GM13977 (cell line): Measurements from ENCODE around the gene GATAD1.

ENCODE experiments used
- DNase-seq: peaks from one replicate; pipeline ENCODE4 v3.0.0; 2012; ENCODE audit warnings: low spot score
- CTCF ChIP-seq: IDR thresholded peaks from 2 replicates; pipeline ENCODE4 v1.5.1; 2012; ENCODE audit warnings: mild to moderate bottlenecking, control low read depth; ENCODE audit not compliant: insufficient read depth; ENCODE audit errors: extremely low read depth, missing control alignments
- in situ Hi-C: fragments of 300-500 bp; cut with MboI; formaldehyde crosslinking; loops from one replicate; pipeline ENCODE4 v1.12.0; 2022; ENCODE audit warnings: low sequenced_read_pairs, low pct_unique_long_range_greater_than_20kb, mixed read lengths, inconsistent platforms; ENCODE audit not compliant: unreplicated experiment

GATAD1 gene

GRCh38 chr7:92447345-92448204 is at the start of gene GATAD1:
GATAD1 (plus strand) TSS chr7:92447482; CDS start chr7:92447730, 248 bp downstream.
- in situ Hi-C loops: loop anchor here (25.0 kb wide), 1 partner anchor 610 kb away; no protein-coding TSS in a partner anchor
- TF ChIP-seq CTCF: peak; percentile 96
- peak; percentile 91 for DNase-seq

GRCh38 chr7:92397542-92397941 is 49.7 kb upstream of the GATAD1 start:
- no peak for TF ChIP-seq CTCF
- in situ Hi-C loops: no loop called here
- no peak for DNase-seq

- no peak for DNase-seq
- in situ Hi-C loops: no loop called here
- no peak for TF ChIP-seq CTCF
Measured at GRCh38 chr7:92400013-92400412, 47.3 kb upstream of the GATAD1 start.

- in situ Hi-C loops: no loop called here
- DNase-seq: no peak
- TF ChIP-seq CTCF: no peak
Measured at GRCh38 chr7:92402920-92403759, 44.1 kb upstream of the GATAD1 start.

- in situ Hi-C loops: no loop called here
- DNase-seq: no peak
- TF ChIP-seq CTCF: no peak
Measured at GRCh38 chr7:92403760-92404074, 43.6 kb upstream of the GATAD1 start.

- TF ChIP-seq CTCF: no peak
- DNase-seq: no peak
- in situ Hi-C loops: no loop called here
Measured at GRCh38 chr7:92404170-92404614, 43.1 kb upstream of the GATAD1 start.
